Stimulated activated effector memory CD8-positive, alpha-beta T cell treated with anti-CD3 and anti-CD28 coated beads, Interleukin-12 subunit alpha, Interleukin-12 subunit beta, amount 100 ng/mL, for 72 hours (primary cell): ENCODE data around the gene PPP4R3B.
"Not testable (repeated sequence)": the region's sequence is repeated elsewhere in the genome, so short reads cannot be mapped to it uniquely, and the experiment has no call there.

Experiments used
- ATAC-seq: fragments of 150-1000 bp; cut with Tn5 transposase; 2 replicates; pipeline ENCODE4 v1.10.0; 2021
- DNase-seq, 2 donors: peaks; one replicate each; pipeline ENCODE4 v3.0.0; 2021 to 2022; ENCODE audit warnings: low spot score in 2 of 2
- H3K27ac Mint-ChIP-seq: one replicate; pipeline ENCODE4 v1.8.0; 2022; ENCODE audit warnings: mild to moderate bottlenecking, mixed read lengths
- H3K36me3 Mint-ChIP-seq: one replicate; pipeline ENCODE4 v1.8.0; 2022; ENCODE audit warnings: mild to moderate bottlenecking, mixed read lengths
- H3K4me1 Mint-ChIP-seq: one replicate; pipeline ENCODE4 v1.8.0; 2022; ENCODE audit warnings: mixed read lengths
- H3K4me3 Mint-ChIP-seq: one replicate; pipeline ENCODE4 v1.8.0; 2022; ENCODE audit warnings: mild to moderate bottlenecking, mixed read lengths
- H3K9me3 Mint-ChIP-seq: one replicate; pipeline ENCODE4 v1.8.0; 2022; ENCODE audit warnings: mixed read lengths

The PPP4R3B gene

DNA sequence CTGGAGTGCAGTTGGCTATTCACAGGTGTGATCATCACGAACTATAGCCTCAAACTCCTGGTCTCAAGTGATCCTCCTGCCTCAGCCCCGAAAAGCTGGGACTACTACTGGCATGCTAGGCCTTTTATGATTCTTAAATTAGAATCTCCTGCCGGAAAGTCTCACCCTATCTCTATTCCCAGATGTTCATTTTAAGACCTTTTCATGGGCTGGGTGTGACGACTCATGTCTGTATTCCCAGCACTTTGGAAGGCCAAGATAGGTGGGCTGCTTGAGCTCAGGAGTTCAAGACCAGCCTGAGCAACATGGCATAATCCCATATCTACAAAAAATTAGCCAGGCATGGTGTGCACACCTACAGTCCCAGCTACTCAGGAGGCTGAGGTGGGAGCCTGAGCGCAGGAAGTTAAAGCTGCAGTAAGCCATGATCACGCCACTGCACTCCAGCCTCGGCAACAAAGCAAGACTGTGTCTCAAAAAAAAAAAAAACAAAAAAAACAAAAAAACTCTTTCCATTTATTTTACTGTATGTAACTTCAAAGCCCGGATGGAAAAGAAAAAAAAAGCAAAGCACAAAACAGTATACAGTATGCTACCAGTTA is 8.1 kb downstream of the PPP4R3B start:
- H3K36me3 Mint-ChIP-seq: peaks cover 41% of the 10 kb centered on the region
- no peak overlapping the region for H3K4me3 Mint-ChIP-seq
- no peak overlapping the region for H3K27ac Mint-ChIP-seq
- peaks cover 38% of the 10 kb centered on the region for H3K4me1 Mint-ChIP-seq
- ATAC-seq (no peak), DNase-seq (no peak)
- no peaks in the 10 kb centered on the region for H3K9me3 Mint-ChIP-seq

DNA sequence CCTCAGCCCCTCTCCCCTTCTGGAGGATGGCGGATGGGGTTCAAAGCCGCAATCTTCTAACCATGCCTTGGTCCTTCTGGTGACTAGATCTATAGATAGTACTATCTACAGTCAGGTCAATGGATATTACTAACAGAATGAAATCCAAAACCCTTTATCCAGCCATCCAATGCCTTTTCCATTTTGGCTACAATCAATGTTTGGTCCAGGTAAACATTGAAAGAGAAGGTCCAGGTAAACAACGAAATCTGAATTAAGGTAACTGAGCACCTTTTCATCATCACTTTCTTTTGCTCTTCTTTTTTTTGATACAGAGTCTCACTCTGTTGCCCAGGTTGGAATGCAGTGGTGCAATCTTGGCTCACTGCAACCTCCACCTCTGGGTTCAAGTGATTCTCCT is 9.7 kb downstream of the PPP4R3B start:
- ATAC-seq: no peak
- DNase-seq: no peak
- Mint-ChIP-seq H3K4me3 (no peak overlapping the region), H3K9me3 (no peaks in the 10 kb centered on the region), H3K4me1 (peaks cover 41% of the 10 kb centered on the region), H3K36me3 (peaks cover 56% of the 10 kb centered on the region), H3K27ac (no peak overlapping the region)

DNA sequence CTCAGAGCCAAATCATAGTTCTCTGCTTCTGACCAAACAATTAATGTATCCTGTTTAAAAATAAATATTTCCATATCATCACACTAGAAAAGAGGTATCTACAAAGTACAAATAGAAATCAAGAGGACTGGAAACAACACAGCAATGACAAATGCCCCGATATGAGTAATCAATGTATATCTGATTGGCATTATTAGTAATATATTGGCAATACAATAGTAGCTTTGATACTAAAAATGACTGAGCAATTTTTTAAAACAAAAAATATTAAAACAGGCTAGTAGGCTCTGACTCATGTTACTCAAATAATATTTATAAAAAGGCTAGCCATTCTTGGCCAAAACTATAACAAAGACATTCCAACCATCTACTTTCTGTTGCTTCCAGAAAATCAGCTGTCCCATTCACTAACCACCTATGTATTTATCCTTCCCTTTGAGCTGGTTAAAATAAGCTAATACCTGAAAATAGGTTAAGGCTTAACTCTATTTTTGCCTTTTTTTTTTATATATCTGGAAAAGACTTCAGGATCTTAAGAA is 13.3 kb downstream of the PPP4R3B start:
- Mint-ChIP-seq H3K27ac (peak overlapping the region; percentile 61), H3K4me3 (no peak overlapping the region), H3K9me3 (no peaks in the 10 kb centered on the region), H3K36me3 (peaks cover 92% of the 10 kb centered on the region), H3K4me1 (peaks cover 47% of the 10 kb centered on the region)
- ATAC-seq: no peak
- DNase-seq: no peak

- no peak overlapping the region for H3K4me3 Mint-ChIP-seq
- no peak overlapping the region for H3K27ac Mint-ChIP-seq
- no peak for DNase-seq
- H3K9me3 Mint-ChIP-seq: no peaks in the 10 kb centered on the region
- peaks cover 32% of the 10 kb centered on the region for H3K4me1 Mint-ChIP-seq
- no peak for ATAC-seq
- peaks cover 99% of the 10 kb centered on the region for H3K36me3 Mint-ChIP-seq
Observed at GRCh38 chr2:55601849-55602248, 15.6 kb downstream of the PPP4R3B start.

DNA sequence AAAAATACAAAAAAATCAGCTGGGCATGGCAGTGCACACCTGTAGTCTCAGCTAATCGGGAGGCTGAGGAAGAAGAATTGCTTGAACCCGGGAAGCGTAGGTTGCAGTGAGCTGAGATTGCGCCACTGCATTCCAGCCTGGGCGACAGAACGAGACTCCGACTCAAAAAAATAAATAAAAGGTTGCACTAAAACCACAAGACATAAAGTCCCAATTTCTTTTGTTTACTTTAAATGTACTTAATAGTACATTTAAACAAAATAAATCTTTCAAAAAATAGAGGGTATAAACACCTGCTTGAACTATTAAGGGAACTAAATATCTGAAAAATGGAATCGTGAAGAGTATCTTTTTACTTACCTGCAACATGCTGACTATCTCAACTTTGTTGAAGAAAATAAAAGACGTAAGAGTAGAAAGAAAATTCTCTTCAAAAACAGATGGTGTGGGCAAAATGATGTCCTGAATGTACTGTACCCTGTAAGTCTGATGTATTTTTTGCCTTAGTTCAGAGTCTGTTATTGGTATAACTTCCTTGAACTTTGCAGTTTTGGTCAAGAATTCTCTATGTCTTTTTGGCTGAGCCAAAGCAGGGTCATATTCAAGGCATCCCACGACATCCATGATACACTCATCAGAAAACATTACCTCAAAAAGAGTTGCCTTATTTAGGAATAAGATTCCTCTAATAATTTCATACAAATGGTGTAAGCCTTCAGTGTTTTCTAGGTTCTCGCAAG is 19.2 kb downstream of the PPP4R3B start:
- ATAC-seq: no peak

DNA sequence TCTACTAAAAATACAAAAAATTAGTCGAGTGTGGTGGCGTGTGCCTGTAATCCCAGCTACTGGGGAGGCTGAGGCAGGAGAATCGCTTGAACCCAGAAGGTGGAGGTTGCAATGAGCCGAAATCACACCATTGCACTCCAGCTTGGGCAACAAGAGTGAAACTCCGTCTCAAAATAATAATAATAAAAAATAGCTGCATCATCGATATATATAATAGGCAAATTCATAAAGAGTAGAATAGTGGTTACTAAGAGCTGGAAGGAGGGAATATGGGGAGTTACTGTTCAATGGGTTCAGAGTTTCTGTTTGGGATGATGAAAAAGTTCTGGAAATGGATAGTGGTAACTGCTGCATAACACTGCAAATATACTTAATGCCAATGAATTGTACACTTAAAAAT is 20.6 kb downstream of the PPP4R3B start:
- DNase-seq, H3K27ac Mint-ChIP-seq, ATAC-seq, H3K9me3 Mint-ChIP-seq, H3K4me3 Mint-ChIP-seq: not testable (repeated sequence)
- H3K4me1 Mint-ChIP-seq: peaks cover 24% of the 10 kb centered on the region
- peaks cover 88% of the 10 kb centered on the region for H3K36me3 Mint-ChIP-seq

More for the DNA sequence above, 19.2 kb downstream of the PPP4R3B start:
- Mint-ChIP-seq H3K9me3 (no peaks in the 10 kb centered on the region), H3K27ac (no peak overlapping the region), H3K36me3 (peaks cover 100% of the 10 kb centered on the region), H3K4me1 (peaks cover 24% of the 10 kb centered on the region), H3K4me3 (no peak overlapping the region)
- DNase-seq: no peak

DNA sequence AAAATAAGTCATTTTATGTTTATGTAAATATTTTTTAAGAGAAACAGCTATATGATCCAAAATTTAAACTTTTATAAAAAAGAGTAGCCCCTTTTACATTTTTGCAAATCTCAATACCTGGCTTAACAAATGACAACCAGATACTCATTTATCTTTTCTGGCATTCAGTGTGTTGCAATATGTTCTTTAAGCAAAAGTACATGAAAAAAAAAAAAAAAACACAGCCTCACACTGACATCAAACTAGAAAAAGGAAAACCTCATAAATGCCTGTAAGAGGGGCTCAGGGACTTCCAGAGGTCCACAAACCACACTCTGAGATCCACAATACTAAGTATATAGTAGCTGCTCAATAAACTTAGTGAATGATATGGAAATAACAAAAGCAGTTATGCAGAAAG is 21.9 kb downstream of the PPP4R3B start:
- Mint-ChIP-seq H3K36me3 (peaks cover 88% of the 10 kb centered on the region), H3K4me1 (peaks cover 26% of the 10 kb centered on the region), H3K4me3 (no peak overlapping the region), H3K27ac (no peak overlapping the region), H3K9me3 (no peaks in the 10 kb centered on the region)
- DNase-seq (no peak), ATAC-seq (no peak)

GRCh38 chr2:55592130-55592529 is 25.3 kb downstream of the PPP4R3B start:
- DNase-seq (no peak), ATAC-seq (no peak)
- Mint-ChIP-seq H3K4me3 (no peak overlapping the region), H3K4me1 (peaks cover 16% of the 10 kb centered on the region), H3K27ac (no peak overlapping the region), H3K36me3 (peaks cover 87% of the 10 kb centered on the region), H3K9me3 (no peaks in the 10 kb centered on the region)

DNA sequence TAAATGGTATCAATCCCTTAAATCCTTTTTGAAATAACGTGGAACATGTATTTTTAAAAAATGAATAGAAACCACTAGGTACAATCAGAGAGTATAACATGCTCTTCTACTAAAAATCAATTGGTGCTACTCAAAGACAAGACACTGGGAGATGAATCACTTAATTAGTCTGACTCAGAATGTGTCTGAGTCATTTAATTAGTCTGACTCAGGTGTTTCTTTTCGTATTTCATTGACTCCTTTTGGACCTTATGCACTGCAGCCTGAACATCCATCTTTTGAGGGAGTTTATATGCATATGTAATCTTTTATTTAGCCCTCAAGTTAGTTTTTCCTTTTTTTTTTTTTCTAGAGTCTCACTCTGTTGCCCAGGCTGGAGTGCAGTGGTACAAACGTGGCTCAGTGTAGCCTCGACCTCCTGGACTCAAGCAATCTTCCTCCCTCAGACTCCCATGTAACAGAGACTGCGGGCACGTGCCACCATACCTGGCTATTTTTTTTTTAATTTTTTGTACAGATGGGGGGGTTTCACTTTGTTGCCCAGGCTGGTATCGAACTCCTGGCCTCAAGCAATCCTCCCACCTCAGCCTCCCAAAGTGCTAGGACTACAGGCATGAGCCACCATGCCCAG is 26.5 kb downstream of the PPP4R3B start:
- peak; percentile 100 for ATAC-seq
- Mint-ChIP-seq H3K9me3 (no peaks in the 10 kb centered on the region), H3K4me3 (no peak overlapping the region), H3K36me3 (peaks cover 87% of the 10 kb centered on the region), H3K27ac (peak overlapping the region; percentile 72), H3K4me1 (peaks cover 16% of the 10 kb centered on the region)
- DNase-seq: no peak

GRCh38 chr2:55585451-55586080 is 31.9 kb downstream of the PPP4R3B start:
- DNase-seq: no peak
- no peak for ATAC-seq
- peaks cover 8% of the 10 kb centered on the region for H3K4me1 Mint-ChIP-seq
- no peak overlapping the region for H3K4me3 Mint-ChIP-seq
- H3K27ac Mint-ChIP-seq: peak overlapping the region; percentile 12
- H3K36me3 Mint-ChIP-seq: peaks cover 99% of the 10 kb centered on the region
- H3K9me3 Mint-ChIP-seq: no peaks in the 10 kb centered on the region

GRCh38 chr2:55581874-55582547 is 35.4 kb downstream of the PPP4R3B start:
- no peak for ATAC-seq
- Mint-ChIP-seq H3K9me3 (no peaks in the 10 kb centered on the region), H3K36me3 (peaks cover 100% of the 10 kb centered on the region), H3K27ac (no peak overlapping the region), H3K4me3 (no peak overlapping the region), H3K4me1 (peaks cover 7% of the 10 kb centered on the region)
- DNase-seq: no peak

- ATAC-seq: no peak
- no peak overlapping the region for H3K4me3 Mint-ChIP-seq
- H3K9me3 Mint-ChIP-seq: no peaks in the 10 kb centered on the region
- peaks cover 100% of the 10 kb centered on the region for H3K36me3 Mint-ChIP-seq
- H3K27ac Mint-ChIP-seq: no peak overlapping the region
- DNase-seq: no peak
- peaks cover 7% of the 10 kb centered on the region for H3K4me1 Mint-ChIP-seq
Observed at GRCh38 chr2:55581435-55581834, 36.0 kb downstream of the PPP4R3B start.

GRCh38 chr2:55569002-55569401 is 48.4 kb downstream of the PPP4R3B start:
- H3K36me3 Mint-ChIP-seq: peaks cover 90% of the 10 kb centered on the region

GRCh38 chr2:55567298-55567697 is 50.1 kb downstream of the PPP4R3B start:
- ATAC-seq: no peak
- no peak for DNase-seq
- Mint-ChIP-seq H3K4me3 (no peak overlapping the region), H3K9me3 (no peaks in the 10 kb centered on the region), H3K27ac (peak overlapping the region; percentile 74), H3K4me1 (peaks cover 6% of the 10 kb centered on the region), H3K36me3 (peaks cover 90% of the 10 kb centered on the region)

More at GRCh38 chr2:55569002-55569401, 48.4 kb downstream of the PPP4R3B start:
- H3K27ac Mint-ChIP-seq: peak overlapping the region; percentile 58
- H3K4me1 Mint-ChIP-seq, H3K4me3 Mint-ChIP-seq, DNase-seq, ATAC-seq, H3K9me3 Mint-ChIP-seq: not testable (repeated sequence)

- Mint-ChIP-seq H3K4me1 (peaks cover 6% of the 10 kb centered on the region), H3K4me3 (no peak overlapping the region), H3K27ac (peak overlapping the region; percentile 62), H3K9me3 (no peaks in the 10 kb centered on the region), H3K36me3 (peaks cover 95% of the 10 kb centered on the region)
- ATAC-seq (no peak), DNase-seq (no peak)
Observed at GRCh38 chr2:55565613-55566012, 51.8 kb downstream of the PPP4R3B start.
